ENCODE results near the gene PPP2R5A. TPM values are rescaled to one million over a fixed set of nuclear protein-coding genes. Genes with fewer than 3 reads are reported as not detected.

PPP2R5A gene
- total and polyA plus RNA-seq, 2 of the 8 experiments (the other 6 are each of a cell fraction or from before 2014, with no cell fraction given) = 14.6 to 36.3 TPM

GRCh38 chr1:212257157-212257556 lies 28.1 kb upstream of the PPP2R5A start:
- Histone ChIP-seq H3K27ac (ENCODE audit: low read depth, low read length) (no peak overlapping the region), H4K20me1 (replicated peaks in 1 of 2; ENCODE audit: control insufficient read depth in 1 of 2, insufficient read depth in 2 of 2, low read length in 2 of 2) (no peaks in the 10 kb centered on the region), H3K14ac (ENCODE audit: insufficient read length) (no peak overlapping the region), H3K23ac (ENCODE audit: insufficient read length) (no peak overlapping the region), H2BK12ac (ENCODE audit: low read depth, low read length) (no peak overlapping the region), H3K4me2 (ENCODE audit: insufficient read depth in 1 of 2, low read depth in 2 of 2, low read length in 2 of 2) (no peak overlapping the region), H2BK15ac (ENCODE audit: low read length) (no peak overlapping the region), H3K9ac (replicated peaks in 1 of 4; ENCODE audit: extremely low read depth in 1 of 4, low read depth in 3 of 4, low read length in 3 of 4) (no peak overlapping the region), H2BK20ac (ENCODE audit: low read length) (no peak overlapping the region), H4K5ac (ENCODE audit: insufficient read length, low read depth, low read length) (no peak overlapping the region), H3K56ac (replicated peaks; ENCODE audit: insufficient read length, low read depth, low read length) (no peak overlapping the region), H3K4me3 (ENCODE audit: extremely low read depth in 1 of 4, insufficient read depth in 2 of 4, low read depth in 3 of 4, low read length in 4 of 4) (no peak overlapping the region), H2AK5ac (ENCODE audit: low read depth, low read length) (no peak overlapping the region), H3K4me1 (replicated peaks in 1 of 4; ENCODE audit: control insufficient read depth in 3 of 4, insufficient read depth in 4 of 4, low read length in 3 of 4) (peaks cover 0 to 5% (median 2%) of the 10 kb centered on the region in 4 experiments; a peak in 3 of 7 replicates), H3K9me3 (ENCODE audit: insufficient read depth in 2 of 2, low read depth in 1 of 2, low read length in 1 of 2) (no peaks in the 10 kb centered on the region), H2AFZ (ENCODE audit: low read length) (no peak overlapping the region), H3K79me2 (ENCODE audit: control insufficient read depth in 1 of 2, insufficient read depth in 2 of 2, low read length in 2 of 2) (no peaks in the 10 kb centered on the region), H3K23me2 (ENCODE audit: low read depth, low read length) (no peaks in the 10 kb centered on the region; the same call in 1 of the 2 replicates), H4K8ac (ENCODE audit: extremely low read depth, insufficient read depth, low read length) (no peak overlapping the region), H3K18ac (ENCODE audit: extremely low read depth, low read length) (no peak overlapping the region), H2BK120ac (replicated peaks; ENCODE audit: low read depth, low read length) (no peak overlapping the region), H3K27me3 (replicated peaks in 1 of 4; ENCODE audit: control insufficient read depth in 3 of 4, extremely low read depth in 1 of 4, insufficient read depth in 3 of 4, low read length in 3 of 4) (no peaks in the 10 kb centered on the region), H2BK5ac (ENCODE audit: low read depth, low read length) (no peak overlapping the region), H3K4ac (replicated peaks; ENCODE audit: insufficient read length, low read depth, low read length) (no peak overlapping the region), H3K36me3 (ENCODE audit: control insufficient read depth in 2 of 4, insufficient read depth in 4 of 4, low read length in 3 of 4) (no peaks in the 10 kb centered on the region), H3K79me1 (ENCODE audit: low read depth, low read length) (no peaks in the 10 kb centered on the region), H4K91ac (replicated peaks; ENCODE audit: insufficient read length, low read length) (no peak overlapping the region)
- ChIA-PET CTCF (ENCODE audit: partially characterized antibody) (interaction anchor here (1.9 to 5.8 kb wide), 3 partner anchors 13 to 199 kb away, joined by 3 to 22 read pairs (median 4); no protein-coding TSS in a partner anchor), POLR2A (ENCODE audit: partially characterized antibody) (interaction anchor here (0.9 to 1.2 kb wide), 2 partner anchors 10 to 27 kb away, joined by 3 read pairs; no protein-coding TSS in a partner anchor)
- TF ChIP-seq CHD1 (IDR thresholded peaks at IDR 0.05; ENCODE audit: low read depth, low read length) (no peak), JUN (IDR thresholded peaks at IDR 0.05; ENCODE audit: low read depth, low read length) (no peak), GABPA (IDR thresholded peaks at IDR 0.05; ENCODE audit: borderline replicate concordance, insufficient read depth, low read length) (no peak), ASH2L (IDR thresholded peaks at IDR 0.05; ENCODE audit: low read length) (no peak)
- TF ChIP-seq, protein P1, sequence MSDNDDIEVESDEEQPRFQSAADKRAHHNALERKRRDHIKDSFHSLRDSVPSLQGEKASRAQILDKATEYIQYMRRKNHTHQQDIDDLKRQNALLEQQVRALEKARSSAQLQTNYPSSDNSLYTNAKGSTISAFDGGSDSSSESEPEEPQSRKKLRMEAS (IDR thresholded peaks at IDR 0.05) = no peak
- 89% methylated on average over 4 of the region's 4 CpGs; no CpG with 5 or more reads in 1 of the 2 experiments for WGBS, 2 experiments (ENCODE audit: extremely low coverage in 1 of 2, insufficient coverage in 1 of 2, insufficient read length in 1 of 2, insufficient replicate concordance in 2 of 2, low coverage in 1 of 2, low lambda C conversion rate in 2 of 2, missing lambda C conversion rate in 1 of 2)
- DNase-seq (ENCODE audit: low read depth in 1 of 2, low spot score in 2 of 2) (no peak), FAIRE-seq (no peak)
